COLO829 (cell line): Measurements from ENCODE around the gene CLIC5.
A peak's percentile ranks its signal among the peaks of the same experiment; 100 is the strongest.

Source experiments
- DNase-seq: peaks from one replicate; pipeline ENCODE4 v3.0.0; 2012; ENCODE audit warnings: low spot score

The CLIC5 gene

DNA sequence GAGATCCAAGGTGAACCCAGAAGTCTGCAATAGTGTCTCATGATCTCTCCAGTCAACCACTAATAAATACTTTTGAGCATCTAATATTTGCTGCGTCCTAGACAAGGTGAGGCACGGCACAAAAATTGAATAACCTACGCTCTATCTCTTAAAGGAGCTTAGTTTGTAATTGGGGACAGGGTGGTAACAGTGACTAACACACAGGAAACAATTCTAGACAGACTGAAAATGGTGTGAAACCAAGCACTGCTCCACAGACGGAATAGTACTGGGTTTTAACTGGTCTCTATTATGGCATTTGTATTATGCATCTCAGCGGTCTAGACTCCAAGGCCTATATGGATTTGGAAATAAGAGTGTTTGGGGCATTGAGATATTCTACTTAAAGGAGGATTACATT is 120.1 kb downstream of the CLIC5 start:
- DNase-seq = no peak

DNA sequence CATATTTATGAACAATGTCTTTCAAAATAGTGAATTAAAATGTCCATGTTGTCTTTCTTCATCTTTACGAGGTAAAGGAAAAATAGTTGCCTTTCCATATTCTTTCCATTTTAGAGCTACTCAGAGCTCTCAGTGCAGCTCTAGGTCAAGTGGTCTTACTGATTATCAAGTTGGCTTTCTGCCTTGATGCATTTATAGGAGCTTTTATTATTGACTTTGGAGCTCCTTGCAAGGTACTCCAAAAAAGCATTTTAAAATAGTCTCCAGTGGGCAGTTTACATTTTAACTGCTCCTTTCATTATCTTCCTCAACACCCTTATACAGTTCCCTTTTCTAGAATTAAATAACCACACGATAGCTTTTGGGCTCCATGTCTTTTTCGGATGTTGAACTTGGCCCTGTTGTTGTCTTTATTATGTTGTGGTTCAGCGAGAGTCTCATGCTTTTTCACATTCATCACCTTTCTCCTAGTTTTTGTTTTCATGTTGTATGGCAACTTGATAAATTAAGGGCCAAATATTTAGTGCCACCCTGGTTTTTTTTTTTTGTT is 122.9 kb downstream of the CLIC5 start:
- DNase-seq = no peak

DNA sequence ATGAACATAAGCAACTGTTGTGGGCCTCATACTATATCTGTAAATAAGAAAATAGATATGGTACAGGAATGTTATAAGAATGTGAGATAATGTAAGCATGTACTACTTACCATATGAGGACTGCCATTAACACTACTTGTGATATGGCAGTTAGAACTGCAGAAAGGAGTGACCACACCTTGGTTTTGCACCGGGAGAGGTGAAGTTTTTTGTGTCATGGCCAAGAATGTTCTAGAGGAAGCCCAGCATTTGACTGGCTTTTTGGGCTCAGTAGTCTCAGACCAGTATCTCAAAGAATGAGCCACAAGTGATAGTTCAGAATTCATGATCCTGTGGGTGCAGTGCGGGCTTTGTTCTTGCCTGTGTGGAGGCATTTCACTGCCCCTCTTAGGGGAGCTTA is 123.5 kb downstream of the CLIC5 start:
- DNase-seq = no peak

DNA sequence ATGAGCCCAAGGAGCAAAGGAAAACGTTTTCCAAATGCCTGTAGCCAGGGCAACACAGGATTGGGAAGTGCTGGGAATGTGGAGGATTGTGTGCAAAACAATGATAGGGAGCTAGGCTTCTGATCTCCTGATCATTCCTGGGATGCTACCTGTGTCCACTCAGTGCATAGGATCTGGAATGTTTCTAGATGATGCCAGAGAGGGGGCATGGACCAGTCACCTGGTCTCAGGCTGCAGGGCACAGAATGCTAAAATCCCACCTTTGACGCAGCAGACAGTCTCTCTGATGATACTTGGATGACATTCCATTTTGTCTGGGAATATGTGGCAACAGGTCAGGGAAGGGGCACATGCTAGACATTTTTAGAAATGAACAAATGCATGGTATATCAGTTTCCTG is 128.9 kb downstream of the CLIC5 start:
- DNase-seq = no peak

DNA sequence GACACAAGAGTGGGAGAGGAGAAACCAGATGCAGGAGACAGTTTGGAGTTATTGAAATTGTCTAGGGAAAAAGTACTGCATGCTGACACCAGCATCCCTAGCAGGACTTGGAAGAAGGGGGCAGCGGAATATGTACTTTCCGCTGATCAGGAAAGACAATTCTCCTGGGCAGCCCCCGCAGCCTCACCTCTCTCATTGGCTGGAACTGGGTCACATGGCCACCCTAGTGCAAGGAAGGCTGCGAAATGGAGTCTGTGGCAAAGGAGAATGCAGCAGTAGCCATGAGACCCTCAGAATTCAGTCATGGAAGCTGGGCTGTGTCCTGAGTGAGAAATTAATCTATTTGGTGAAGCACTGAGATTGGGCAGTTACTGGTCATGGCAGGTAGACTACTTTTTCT is 131.3 kb downstream of the CLIC5 start:
- DNase-seq = no peak

DNA sequence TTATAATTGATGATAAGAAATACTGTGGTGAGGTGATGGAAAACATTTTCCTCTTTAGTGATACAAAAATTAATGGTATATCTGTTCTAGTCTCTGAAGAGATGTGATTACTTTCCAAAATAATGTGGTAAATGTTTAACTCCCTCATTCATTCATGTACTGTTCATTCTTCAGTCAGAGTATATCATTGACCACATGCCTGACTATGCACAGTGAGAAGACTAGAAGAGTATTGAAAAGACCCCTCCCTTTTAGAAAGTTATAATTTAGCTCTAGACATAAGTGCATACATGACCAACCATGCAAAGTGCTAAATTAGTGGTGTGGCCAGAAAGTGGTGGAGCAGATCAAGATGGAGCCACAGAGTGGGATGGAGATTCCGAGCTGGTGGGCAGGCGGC is 133.0 kb downstream of the CLIC5 start:
- no peak for DNase-seq

DNA sequence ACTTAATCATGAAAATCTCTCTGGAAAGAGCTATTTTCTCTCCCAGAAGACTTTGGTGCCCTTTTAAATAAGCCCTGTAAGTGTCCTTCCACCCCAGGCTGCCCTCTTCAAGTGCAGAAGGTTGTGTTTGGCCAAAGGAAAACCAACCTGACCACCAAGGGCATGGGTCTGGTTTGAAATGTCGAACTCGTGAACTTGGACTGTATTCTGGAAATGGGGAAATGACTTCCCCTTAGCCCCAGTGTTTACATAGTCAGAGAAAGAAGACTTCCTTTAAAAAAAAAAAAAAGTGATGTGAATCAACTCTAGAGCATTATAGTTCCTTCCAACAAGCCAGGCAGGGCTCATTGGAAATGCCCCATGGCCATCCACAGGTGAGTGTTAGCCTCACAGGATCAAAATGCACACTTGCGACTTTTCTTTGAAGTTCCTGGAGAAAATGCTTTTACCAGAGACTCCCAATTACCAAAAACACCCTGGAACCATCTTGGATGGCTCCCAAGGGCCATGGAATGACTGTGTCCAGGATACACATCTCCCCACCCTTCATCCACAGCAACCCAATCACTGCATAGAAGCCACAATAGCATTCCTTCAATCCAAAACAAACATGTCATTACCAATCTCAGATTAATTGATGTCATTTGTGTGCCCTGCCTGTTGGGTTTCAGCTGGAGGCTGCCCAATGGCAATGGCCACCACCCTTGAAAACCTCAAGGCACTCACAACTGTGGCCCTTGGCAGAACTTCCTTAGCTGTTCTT is 133.8 kb downstream of the CLIC5 start:
- DNase-seq = no peak

DNA sequence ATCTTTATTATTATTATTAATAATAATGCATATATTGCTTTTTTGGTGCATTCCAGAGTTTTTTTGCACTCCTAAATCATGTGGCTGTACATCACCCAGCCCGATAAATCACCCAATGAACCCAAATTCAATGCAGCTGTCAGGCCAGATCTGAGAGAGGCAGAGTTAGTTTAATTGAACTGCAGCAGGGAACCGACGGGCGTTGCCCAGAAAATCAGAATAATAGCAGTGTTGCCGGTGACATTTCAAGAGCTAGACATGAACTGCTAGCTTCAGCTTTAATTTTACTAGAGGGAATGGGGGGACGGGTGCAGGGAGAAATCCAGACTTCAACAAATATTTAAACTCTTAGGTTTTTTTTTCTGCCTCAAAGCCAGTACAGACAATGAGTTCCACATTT is 135.0 kb downstream of the CLIC5 start:
- DNase-seq = no peak

DNA sequence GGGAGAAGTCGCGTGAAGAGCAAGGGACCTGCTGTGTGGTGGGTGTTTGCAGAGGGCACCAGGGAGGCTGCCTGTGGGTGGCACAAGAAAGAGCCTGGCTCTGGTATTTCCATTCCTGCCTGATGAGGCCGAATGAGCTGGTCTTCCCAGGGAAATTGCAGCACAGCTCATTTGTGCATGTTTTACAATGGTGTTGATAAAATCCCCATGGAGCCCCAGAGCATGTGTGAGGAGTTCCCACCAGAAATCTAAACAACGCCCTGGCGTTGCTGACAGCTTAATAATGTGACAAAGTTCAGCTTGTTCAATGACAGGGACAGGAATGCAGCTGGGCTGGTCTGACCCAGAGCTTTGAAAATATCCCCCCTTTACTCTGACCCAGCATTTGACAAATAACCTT is 135.5 kb downstream of the CLIC5 start:
- no peak for DNase-seq

DNA sequence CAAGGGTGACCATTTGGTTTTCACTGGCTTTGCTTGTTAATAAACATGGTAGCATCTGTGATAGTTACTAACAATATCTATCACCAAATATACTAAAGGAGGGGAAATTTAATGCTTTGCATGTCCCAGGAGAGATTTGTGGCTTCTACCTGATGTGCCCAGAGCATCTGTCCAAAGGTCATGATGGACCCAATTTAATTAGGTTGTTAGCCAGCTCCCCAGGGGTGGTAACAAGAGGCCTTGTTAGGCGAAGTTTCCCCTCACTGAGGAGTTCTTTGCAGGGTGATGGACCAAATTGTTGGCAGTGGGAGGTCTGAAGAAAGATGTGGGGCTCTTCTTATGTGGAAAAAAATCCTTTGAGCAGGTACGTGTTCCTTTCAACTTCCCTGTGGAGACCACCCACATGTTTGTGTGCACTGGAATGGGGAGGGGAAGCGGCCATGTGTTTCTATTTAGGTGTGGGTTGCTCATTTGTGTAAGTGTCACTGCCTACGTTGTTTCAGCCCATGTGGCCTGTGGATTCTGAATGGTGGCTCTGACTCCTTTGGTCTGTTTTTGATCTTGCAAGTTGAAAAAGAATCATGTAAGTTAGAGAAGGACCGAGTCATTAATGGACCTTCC is 137.6 kb downstream of the CLIC5 start:
- no peak for DNase-seq

DNA sequence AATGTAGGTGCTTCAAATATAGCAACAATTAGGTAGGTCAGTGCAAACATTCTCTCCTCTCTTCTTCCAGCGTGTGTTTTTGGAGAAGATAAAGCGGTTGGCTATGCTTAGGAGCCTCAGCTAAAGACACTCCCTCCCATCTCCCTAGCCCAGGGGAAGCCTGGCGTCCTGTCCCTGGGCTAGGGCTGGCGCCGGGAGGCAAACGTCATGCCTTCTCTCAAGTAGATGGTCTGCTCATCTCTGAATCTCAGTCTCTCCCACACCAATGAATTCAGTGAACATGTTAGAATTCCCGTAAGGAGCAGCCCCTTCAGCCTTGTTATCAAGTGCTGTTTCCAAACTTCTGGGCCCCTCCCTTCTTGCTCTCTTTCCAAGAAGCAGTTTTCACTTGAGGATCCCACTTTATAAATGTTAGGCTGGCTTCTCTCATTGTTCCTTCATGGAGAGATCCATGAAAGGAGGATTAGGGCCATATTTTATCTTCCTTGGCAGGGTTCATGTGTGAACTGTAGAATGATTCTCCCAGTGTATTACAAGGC is 142.8 kb downstream of the CLIC5 start:
- no peak for DNase-seq

DNA sequence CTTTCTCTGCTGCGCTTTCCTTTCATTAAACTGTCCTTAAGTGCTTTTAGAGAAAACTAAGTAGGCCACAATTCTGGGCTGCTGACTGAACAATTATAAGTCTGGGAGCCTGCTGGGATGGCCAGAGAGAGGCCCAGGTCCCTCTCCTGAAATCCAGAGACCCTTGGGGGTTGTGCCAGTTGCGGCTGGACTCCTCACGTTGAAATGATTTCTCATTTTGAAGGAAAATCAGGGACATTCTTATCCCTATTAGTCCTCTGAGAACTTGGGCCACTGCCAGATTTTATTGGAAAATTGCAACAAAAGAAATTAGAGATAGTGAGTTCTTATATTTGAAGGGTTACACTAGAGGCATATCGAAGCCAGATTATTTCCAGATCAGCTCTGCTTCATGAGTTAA is 145.1 kb downstream of the CLIC5 start:
- no peak for DNase-seq

DNA sequence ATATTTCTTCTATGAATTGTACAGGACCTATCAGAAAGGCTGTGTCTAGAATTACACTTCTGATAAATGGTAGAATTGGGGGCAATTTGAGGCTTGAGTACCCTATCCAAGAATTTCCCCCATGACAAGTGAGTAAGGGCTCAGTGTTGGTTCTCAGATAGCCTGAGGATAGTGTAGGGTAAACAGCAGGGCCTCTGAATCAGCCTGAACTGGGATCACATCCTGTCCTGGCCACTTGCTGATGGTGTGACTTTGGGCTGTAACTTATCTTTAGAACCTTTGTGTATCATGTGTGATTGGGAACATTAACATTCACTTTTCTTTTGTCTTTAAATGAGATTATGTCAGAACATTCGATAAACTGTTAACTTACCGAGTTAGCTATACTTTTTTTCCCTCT is 151.0 kb downstream of the CLIC5 start:
- DNase-seq = peak; percentile 13

DNA sequence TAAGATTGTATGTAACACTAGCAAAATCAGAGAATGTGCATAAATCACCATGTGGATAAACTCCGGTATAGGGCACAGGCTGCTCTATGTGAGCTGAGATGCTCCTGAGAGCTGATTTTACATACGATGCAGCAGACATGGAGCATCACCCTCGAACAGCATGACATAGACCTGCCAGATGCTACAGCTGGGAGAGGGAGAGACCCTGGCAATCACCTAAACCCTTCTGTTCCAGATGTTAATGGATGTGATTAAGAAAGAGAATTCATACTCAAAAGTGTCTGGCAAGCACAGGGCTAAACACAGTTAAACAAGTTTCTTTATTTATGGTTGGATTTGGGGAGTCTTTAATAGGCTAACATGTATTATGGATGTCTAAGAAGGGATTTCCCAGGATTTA is 157.0 kb downstream of the CLIC5 start:
- no peak for DNase-seq

DNA sequence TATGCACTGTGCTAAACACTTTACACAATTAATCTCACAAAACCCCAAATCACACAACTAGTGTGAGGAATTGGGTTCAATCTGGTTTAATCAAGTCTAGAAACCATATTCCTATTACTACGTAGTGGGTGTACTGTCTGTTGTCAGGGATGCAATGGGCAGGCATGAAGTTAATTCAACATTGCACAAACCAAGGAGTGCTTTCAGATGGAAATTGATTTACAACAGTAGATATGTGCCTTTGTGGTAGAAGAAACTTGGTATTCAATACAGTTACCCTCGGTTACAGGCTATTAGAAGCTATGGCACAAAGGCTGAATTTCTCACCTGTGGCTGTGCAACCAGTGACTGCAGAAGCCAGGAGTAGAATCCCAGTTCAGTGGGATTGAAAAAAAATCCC is 157.8 kb downstream of the CLIC5 start:
- DNase-seq = no peak

DNA sequence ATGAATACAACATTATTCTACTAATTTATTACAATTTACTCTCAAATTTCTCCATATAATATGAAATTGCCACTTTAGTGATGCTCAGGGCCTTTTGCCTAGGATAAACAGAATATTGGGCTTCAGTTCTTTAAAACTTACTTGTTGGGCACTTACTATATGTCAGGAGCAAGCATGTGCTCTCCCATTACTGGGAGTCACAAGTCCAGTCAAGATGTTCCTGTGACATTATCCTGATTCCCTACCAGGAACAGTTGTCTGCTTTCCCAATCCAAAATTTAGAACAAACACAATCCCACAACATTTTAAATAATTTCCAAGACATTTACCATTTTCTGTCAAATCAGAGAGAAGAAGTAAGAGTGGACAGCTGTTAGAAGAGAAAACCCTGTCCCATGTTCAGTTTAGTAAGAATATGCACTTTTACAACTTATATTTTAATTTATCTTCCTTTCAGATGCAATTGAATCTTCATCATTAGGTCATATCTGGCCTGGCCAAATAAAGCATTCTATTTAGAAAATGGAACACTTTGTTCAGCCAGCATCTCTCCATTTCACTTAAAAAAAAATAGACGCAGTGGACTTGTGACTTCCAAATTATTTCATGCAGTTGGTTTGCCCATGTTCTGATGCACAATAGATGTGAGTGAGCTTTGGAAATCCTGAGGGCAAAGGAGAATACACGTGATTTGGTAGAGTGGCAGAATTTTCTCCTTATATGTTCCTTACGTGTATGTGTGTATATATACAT is 159.8 kb downstream of the CLIC5 start:
- DNase-seq = no peak

DNA sequence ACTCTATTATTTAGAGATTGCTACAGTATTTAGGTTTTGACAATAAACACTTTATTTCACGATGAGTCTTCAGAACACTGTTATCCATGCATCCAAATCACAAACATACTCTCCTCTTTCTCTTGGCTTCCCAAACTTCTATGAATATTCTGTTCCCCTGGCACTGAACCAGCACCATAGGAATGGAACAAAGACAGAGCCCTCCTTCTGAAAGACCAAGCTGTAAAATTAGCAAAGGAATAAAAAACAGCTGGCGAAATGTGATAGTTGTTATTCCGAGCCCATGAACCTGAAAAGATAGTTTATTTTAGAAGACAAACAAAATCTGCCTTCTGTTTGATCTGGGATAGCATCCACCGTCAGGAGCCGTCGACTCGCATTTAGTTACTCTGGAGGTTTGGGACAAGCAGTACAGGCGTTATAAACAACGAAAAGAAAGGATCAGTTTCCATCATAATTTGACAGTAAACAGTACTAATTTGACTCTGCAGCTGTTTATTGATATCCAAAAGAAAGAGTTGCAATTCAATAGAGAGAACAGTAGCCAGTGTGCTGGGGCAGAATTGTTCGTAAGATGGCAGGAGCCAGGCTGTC is 161.4 kb downstream of the CLIC5 start:
- no peak for DNase-seq

DNA sequence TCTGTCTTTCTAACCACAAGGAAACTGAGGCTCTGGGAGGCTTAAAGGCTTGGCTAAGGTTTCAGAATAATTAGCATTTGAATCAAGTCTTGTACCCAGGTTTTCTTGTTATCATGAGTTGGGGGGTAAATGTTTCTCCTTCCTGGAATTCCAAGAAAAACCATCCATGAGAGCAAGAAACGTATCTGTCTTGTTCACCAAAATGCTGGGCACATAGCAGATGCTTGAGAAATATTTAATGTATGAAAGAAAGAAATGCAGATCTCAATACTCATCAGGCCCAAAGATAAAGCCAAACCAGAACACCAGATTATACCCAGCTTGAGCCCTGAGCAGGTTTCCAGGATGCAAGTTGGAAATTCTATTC is 164.6 kb downstream of the CLIC5 start:
- DNase-seq = no peak

DNA sequence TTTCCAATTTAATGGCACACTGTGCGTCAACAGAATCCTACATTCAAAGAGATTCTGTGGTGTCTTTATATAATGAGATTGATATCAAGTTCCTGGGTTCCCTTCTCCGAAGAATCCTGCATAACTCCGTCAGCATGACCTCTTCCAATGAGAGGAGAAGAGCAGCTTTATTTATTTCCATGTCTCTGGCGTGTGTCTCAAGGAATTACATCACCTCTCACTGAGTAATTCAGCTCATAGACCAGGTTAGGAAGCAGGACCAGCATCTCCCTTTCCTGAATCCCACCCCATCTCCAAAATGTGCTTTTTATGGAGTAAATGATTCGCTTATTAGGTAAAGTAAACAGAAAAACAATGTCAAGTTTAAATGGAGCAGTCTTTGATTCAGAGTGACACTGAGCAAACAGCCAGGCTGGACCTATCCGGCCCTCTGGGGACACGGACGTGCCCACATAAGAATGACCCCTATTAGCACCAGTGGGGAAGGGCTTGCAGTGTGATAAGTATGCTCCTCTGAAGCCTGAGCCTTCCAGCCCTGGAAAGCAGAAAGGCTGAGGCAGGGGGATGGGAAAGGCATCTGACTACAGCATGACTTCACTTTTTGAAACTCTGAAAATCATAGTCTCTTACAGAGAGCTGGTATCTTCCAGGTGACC is 165.2 kb downstream of the CLIC5 start:
- no peak for DNase-seq

DNA sequence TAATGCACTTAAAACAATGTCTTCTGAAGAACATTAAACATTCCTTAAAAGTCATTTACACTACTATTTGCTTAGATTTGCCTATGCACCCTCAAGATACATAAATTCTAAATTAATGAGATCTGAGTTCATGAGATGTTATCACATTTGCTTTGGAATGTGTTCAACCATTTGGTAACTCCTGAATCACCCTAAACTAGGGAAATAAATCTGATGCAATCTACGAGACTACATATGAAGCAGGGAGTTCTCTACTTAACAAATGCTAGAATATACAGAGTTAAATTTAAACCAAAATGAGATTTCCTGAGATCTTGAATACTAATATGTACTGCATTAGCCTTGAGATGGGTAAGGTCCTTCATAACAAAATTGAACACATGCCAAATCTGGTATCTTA is 170.1 kb downstream of the CLIC5 start:
- no peak for DNase-seq

DNA sequence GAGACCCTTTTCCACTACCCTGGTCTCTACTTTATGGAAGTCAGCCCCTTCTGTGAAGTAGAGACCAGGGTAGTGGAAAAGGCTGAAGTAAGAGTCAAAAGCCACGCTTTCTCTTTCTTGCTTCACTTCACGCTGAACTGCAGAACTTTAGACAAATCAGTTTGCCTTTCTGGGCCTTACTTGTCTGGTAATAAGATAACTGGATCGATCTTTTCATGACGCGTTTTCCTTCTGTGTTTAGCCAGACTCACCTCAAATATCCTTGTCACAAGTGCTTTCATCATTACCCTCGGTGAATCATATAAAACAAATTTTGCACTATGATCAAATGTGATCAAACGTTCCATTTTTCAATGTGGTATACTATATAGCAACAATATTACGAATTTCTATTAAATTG is 170.7 kb downstream of the CLIC5 start:
- no peak for DNase-seq
